Measurements from ENCODE around the gene CARNS1. TPM values are rescaled to one million over a fixed set of nuclear protein-coding genes. Genes with fewer than 3 reads are reported as not detected.

CARNS1 gene
- polyA plus RNA-seq, 1 donor: 87.1 TPM

GRCh38 chr11:67428052-67429001 is 12.8 kb downstream of the CARNS1 start, which contains the start of gene RPS6KB2:
Gene RPS6KB2 (plus strand): TSS chr11:67428494. CDS start chr11:67428546, 52 bp downstream.
- DNase-seq: peak; percentile 98

- DNase-seq: no peak
Observed at GRCh38 chr11:67429038-67429668, 13.7 kb downstream of the CARNS1 start.

GRCh38 chr11:67429722-67430121 is 14.2 kb downstream of the CARNS1 start:
- DNase-seq: no peak

- no peak for DNase-seq
Observed at GRCh38 chr11:67431346-67432249, 16.1 kb downstream of the CARNS1 start.

- no peak for DNase-seq
Observed at GRCh38 chr11:67432655-67433349, 17.3 kb downstream of the CARNS1 start.

- no peak for DNase-seq
Observed at GRCh38 chr11:67433536-67434394, 18.3 kb downstream of the CARNS1 start.

- no peak for DNase-seq
Observed at GRCh38 chr11:67434395-67434881, 19.0 kb downstream of the CARNS1 start.

- no peak for DNase-seq
Observed at GRCh38 chr11:67435031-67435726, 19.7 kb downstream of the CARNS1 start.

- no peak for DNase-seq
Observed at GRCh38 chr11:67435727-67436458, 20.4 kb downstream of the CARNS1 start.

GRCh38 chr11:67436459-67437081 is 21.1 kb downstream of the CARNS1 start:
- DNase-seq: no peak

GRCh38 chr11:67437082-67437808 is 21.8 kb downstream of the CARNS1 start, which contains the start of gene PTPRCAP:
Gene PTPRCAP (minus strand): TSS chr11:67437682. CDS start chr11:67437619, 63 bp downstream.
- DNase-seq: no peak

GRCh38 chr11:67437809-67438157 is 22.3 kb downstream of the CARNS1 start:
- DNase-seq: no peak

GRCh38 chr11:67438158-67438902 is 22.9 kb downstream of the CARNS1 start:
- DNase-seq: no peak

- DNase-seq: no peak
Observed at GRCh38 chr11:67439321-67440228, 24.1 kb downstream of the CARNS1 start.

- no peak for DNase-seq
Observed at GRCh38 chr11:67440229-67441097, 25.0 kb downstream of the CARNS1 start.
